ENCODE data around the gene TAB3. TPM values are rescaled to one million over a fixed set of nuclear protein-coding genes. Genes with fewer than 3 reads are reported as not detected.

TAB3 gene
- total and polyA plus RNA-seq, 4 experiments from 2014 or later, result 4.8 to 23.8 (median 13.9) TPM

- POLR2A ChIA-PET (ENCODE audit: partially characterized antibody), result no interaction called here
- Mint-ChIP-seq H3K4me1 (peaks cover 15 to 65% (median 43%) of the 10 kb centered on the region in 4 donors), H3K9me3 (peaks cover 0 to 2% (median 0%) of the 10 kb centered on the region in 8 donors), H3K27me3 (no peaks in the 10 kb centered on the region), H3K4me3 (peak overlapping the region in 6 of 8 donors; percentile 56 to 93 (median 84)), H3K36me3 (peaks cover 0 to 5% of the 10 kb centered on the region in 2 donors), H3K27ac (no peak overlapping the region)
- Histone ChIP-seq H3K36me3 (ENCODE audit: insufficient read depth, low read length) (no peaks in the 10 kb centered on the region), H3K27ac (ENCODE audit: low read depth, low read length) (no peak overlapping the region), H3K4me3 (ENCODE audit: low read length in 2 of 2) (peak overlapping the region in 1 of 2 donors; percentile 65), H3K9me3 (ENCODE audit: control insufficient read depth in 1 of 2, low read length in 2 of 2) (no peaks in the 10 kb centered on the region), H3K4me1 (ENCODE audit: insufficient read depth, low read length) (peaks cover 53% of the 10 kb centered on the region), H3K27me3 (ENCODE audit: insufficient read depth, low read length) (no peaks in the 10 kb centered on the region)
- no peak for DNase-seq
- intact Hi-C loops (cut with micrococcal nuclease), result loop anchor here (10.0 kb wide), 1 partner anchor 152 kb away; no protein-coding TSS in a partner anchor
- CTCF ChIA-PET (ENCODE audit: partially characterized antibody), result no interaction called here
These were observed 1.8 kb downstream of the TAB3 start for GRCh38 chrX:30887288-30887687.

- Mint-ChIP-seq H3K36me3 (peaks cover 0 to 5% of the 10 kb centered on the region in 2 donors), H3K4me1 (peaks cover 21 to 81% (median 52%) of the 10 kb centered on the region in 4 donors), H3K9me3 (peaks cover 0 to 2% (median 0%) of the 10 kb centered on the region in 8 donors), H3K27ac (no peak overlapping the region), H3K4me3 (peak overlapping the region in 1 of 8 donors; percentile 8), H3K27me3 (no peaks in the 10 kb centered on the region)
- intact Hi-C loops (cut with micrococcal nuclease), result loop anchor here (10.0 kb wide), 1 partner anchor 150 kb away; no protein-coding TSS in a partner anchor
- POLR2A ChIA-PET (ENCODE audit: partially characterized antibody), result no interaction called here
- Histone ChIP-seq H3K4me3 (ENCODE audit: low read length in 2 of 2) (no peak overlapping the region), H3K9me3 (ENCODE audit: control insufficient read depth in 1 of 2, low read length in 2 of 2) (no peaks in the 10 kb centered on the region), H3K36me3 (ENCODE audit: insufficient read depth, low read length) (no peaks in the 10 kb centered on the region), H3K4me1 (ENCODE audit: insufficient read depth, low read length) (peaks cover 53% of the 10 kb centered on the region), H3K27me3 (ENCODE audit: insufficient read depth, low read length) (no peaks in the 10 kb centered on the region), H3K27ac (ENCODE audit: low read depth, low read length) (no peak overlapping the region)
- no peak for DNase-seq
- CTCF ChIA-PET (ENCODE audit: partially characterized antibody), result no interaction called here
These were observed 3.9 kb downstream of the TAB3 start for GRCh38 chrX:30885136-30885535.

DNA sequence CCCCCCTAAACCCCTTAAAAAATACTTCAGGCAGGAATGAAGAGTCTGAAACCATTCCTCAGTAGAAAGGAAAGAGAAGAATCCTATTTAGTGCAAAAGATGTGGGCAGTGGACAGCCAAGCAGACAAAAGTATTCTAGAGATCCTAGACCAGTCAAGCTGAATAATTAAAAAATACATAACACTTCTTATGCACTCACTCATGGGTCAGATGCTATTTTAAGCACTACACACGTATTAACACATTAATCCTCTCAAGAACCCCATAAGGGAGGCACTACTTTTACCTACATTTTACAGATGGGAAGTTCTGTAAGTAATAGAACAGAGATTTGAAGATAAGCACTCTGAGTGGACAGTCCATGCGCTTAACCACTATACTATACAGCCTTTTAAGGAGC, 5.9 kb downstream of the TAB3 start:
- DNase-seq, result no peak
- H3K4me3 ChIP-seq (ENCODE audit: low read length in 2 of 2), result no peak overlapping the region
- intact Hi-C loops (cut with micrococcal nuclease), result loop anchor here (10.0 kb wide), 1 partner anchor 148 kb away; no protein-coding TSS in a partner anchor
- H3K4me1 Mint-ChIP-seq, result peaks cover 25 to 82% (median 54%) of the 10 kb centered on the region in 4 donors
- H3K27me3 ChIP-seq (ENCODE audit: insufficient read depth, low read length), result no peaks in the 10 kb centered on the region
- no peak overlapping the region for H3K4me3 Mint-ChIP-seq
- peak overlapping the region in 1 of 7 donors; percentile 61 for H3K27ac Mint-ChIP-seq
- peaks cover 0 to 1% of the 10 kb centered on the region in 2 donors for H3K36me3 Mint-ChIP-seq
- peaks cover 0 to 2% (median 0%) of the 10 kb centered on the region in 8 donors for H3K9me3 Mint-ChIP-seq
- no peak overlapping the region for H3K27ac ChIP-seq (ENCODE audit: low read depth, low read length)
- H3K9me3 ChIP-seq (ENCODE audit: control insufficient read depth in 1 of 2, low read length in 2 of 2), result no peaks in the 10 kb centered on the region
- H3K4me1 ChIP-seq (ENCODE audit: insufficient read depth, low read length), result peaks cover 47% of the 10 kb centered on the region
- ChIA-PET CTCF (ENCODE audit: partially characterized antibody) (no interaction called here), POLR2A (ENCODE audit: partially characterized antibody) (no interaction called here)
- no peaks in the 10 kb centered on the region for H3K27me3 Mint-ChIP-seq
- H3K36me3 ChIP-seq (ENCODE audit: insufficient read depth, low read length), result no peaks in the 10 kb centered on the region

GRCh38 chrX:30881797-30882196, 7.3 kb downstream of the TAB3 start:
- Histone ChIP-seq H3K4me1 (ENCODE audit: insufficient read depth, low read length) (peaks cover 34% of the 10 kb centered on the region), H3K27ac (ENCODE audit: low read depth, low read length) (no peak overlapping the region), H3K27me3 (ENCODE audit: insufficient read depth, low read length) (no peaks in the 10 kb centered on the region), H3K4me3 (ENCODE audit: low read length in 2 of 2) (no peak overlapping the region), H3K36me3 (ENCODE audit: insufficient read depth, low read length) (no peaks in the 10 kb centered on the region), H3K9me3 (ENCODE audit: control insufficient read depth in 1 of 2, low read length in 2 of 2) (no peaks in the 10 kb centered on the region)
- H3K27ac Mint-ChIP-seq, result no peak overlapping the region
- intact Hi-C loops (cut with micrococcal nuclease), result loop anchor here (10.0 kb wide), 1 partner anchor 147 kb away; no protein-coding TSS in a partner anchor
- H3K36me3 Mint-ChIP-seq, result peaks cover 0 to 1% of the 10 kb centered on the region in 2 donors
- peaks cover 0 to 2% (median 0%) of the 10 kb centered on the region in 8 donors for H3K9me3 Mint-ChIP-seq
- CTCF ChIA-PET (ENCODE audit: partially characterized antibody), result no interaction called here
- H3K27me3 Mint-ChIP-seq, result no peaks in the 10 kb centered on the region
- H3K4me3 Mint-ChIP-seq, result peak overlapping the region in 1 of 8 donors; percentile 11
- no peak for DNase-seq
- POLR2A ChIA-PET (ENCODE audit: partially characterized antibody), result no interaction called here
- H3K4me1 Mint-ChIP-seq, result peaks cover 20 to 74% (median 49%) of the 10 kb centered on the region in 4 donors

- ChIA-PET CTCF (ENCODE audit: partially characterized antibody) (no interaction called here), POLR2A (ENCODE audit: partially characterized antibody) (no interaction called here)
- no peaks in the 10 kb centered on the region for H3K36me3 ChIP-seq (ENCODE audit: insufficient read depth, low read length)
- peaks cover 30% of the 10 kb centered on the region for H3K4me1 ChIP-seq (ENCODE audit: insufficient read depth, low read length)
- Mint-ChIP-seq H3K27me3 (no peaks in the 10 kb centered on the region), H3K9me3 (peaks cover 0 to 2% (median 0%) of the 10 kb centered on the region in 8 donors), H3K27ac (no peak overlapping the region), H3K4me3 (no peak overlapping the region), H3K4me1 (peaks cover 20 to 74% (median 49%) of the 10 kb centered on the region in 4 donors), H3K36me3 (peaks cover 0 to 1% of the 10 kb centered on the region in 2 donors)
- H3K27me3 ChIP-seq (ENCODE audit: insufficient read depth, low read length), result no peaks in the 10 kb centered on the region
- no peak overlapping the region for H3K27ac ChIP-seq (ENCODE audit: low read depth, low read length)
- intact Hi-C loops (cut with micrococcal nuclease), result loop anchor here (10.0 kb wide), 1 partner anchor 147 kb away; no protein-coding TSS in a partner anchor
- no peak for DNase-seq
- no peak overlapping the region for H3K4me3 ChIP-seq (ENCODE audit: low read length in 2 of 2)
- H3K9me3 ChIP-seq (ENCODE audit: control insufficient read depth in 1 of 2, low read length in 2 of 2), result no peaks in the 10 kb centered on the region
These were observed 7.7 kb downstream of the TAB3 start for GRCh38 chrX:30881390-30881789.

DNA sequence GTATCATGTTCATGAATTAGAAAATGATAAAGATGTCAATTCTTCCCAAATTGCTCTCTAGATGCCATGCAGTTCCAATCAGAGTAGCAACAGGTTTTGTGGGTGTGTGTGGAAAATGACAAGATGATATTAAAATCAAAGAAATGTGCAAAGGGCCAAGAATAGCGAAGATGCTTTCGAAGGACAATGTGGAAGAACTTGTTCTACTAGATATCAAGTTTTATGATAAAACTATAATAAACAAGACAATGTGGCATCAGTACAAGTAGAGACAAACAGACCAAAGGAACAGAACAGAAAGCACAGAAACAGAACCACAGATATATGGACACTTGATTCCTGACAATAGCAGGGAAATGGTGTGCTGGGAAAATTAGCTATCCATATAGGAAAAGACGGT, 9.0 kb downstream of the TAB3 start:
- no peaks in the 10 kb centered on the region for H3K27me3 ChIP-seq (ENCODE audit: insufficient read depth, low read length)
- no peak overlapping the region for H3K27ac ChIP-seq (ENCODE audit: low read depth, low read length)
- Mint-ChIP-seq H3K27me3 (no peaks in the 10 kb centered on the region), H3K9me3 (no peaks in the 10 kb centered on the region), H3K4me3 (no peak overlapping the region), H3K27ac (no peak overlapping the region), H3K4me1 (peaks cover 17 to 63% (median 43%) of the 10 kb centered on the region in 4 donors), H3K36me3 (peaks cover 0 to 1% of the 10 kb centered on the region in 2 donors)
- no peak for DNase-seq
- no peak overlapping the region for H3K4me3 ChIP-seq (ENCODE audit: low read length in 2 of 2)
- intact Hi-C loops (cut with micrococcal nuclease), result loop anchor here (10.0 kb wide), 1 partner anchor 145 kb away; no protein-coding TSS in a partner anchor
- peaks cover 21% of the 10 kb centered on the region for H3K4me1 ChIP-seq (ENCODE audit: insufficient read depth, low read length)
- POLR2A ChIA-PET (ENCODE audit: partially characterized antibody), result no interaction called here
- no peaks in the 10 kb centered on the region for H3K36me3 ChIP-seq (ENCODE audit: insufficient read depth, low read length)
- no peaks in the 10 kb centered on the region for H3K9me3 ChIP-seq (ENCODE audit: control insufficient read depth in 1 of 2, low read length in 2 of 2)
- CTCF ChIA-PET (ENCODE audit: partially characterized antibody), result no interaction called here

DNA sequence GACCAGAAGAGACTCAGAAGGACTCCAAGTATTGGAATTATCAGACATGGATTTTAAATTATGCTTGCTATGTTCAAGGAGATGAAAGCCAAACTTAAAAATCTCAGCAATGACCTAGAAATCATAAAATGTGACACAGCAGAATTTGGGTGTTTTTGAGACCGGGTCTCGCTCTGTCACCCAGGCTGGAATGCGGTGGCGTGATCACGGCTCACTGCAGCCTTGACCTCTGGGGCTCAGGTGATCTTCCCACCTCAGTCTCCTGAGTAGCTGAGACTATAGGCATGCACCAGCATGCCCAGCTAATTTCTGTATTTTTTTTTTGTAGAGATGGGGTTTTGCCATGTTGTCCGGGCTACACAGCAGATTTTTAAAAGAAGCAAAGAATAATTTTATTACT, 12.7 kb downstream of the TAB3 start:
- DNase-seq, result no peak
- Mint-ChIP-seq H3K27me3 (no peaks in the 10 kb centered on the region), H3K4me1 (peaks cover 16 to 49% (median 32%) of the 10 kb centered on the region in 4 donors), H3K27ac (no peak overlapping the region), H3K36me3 (peaks cover 0 to 5% of the 10 kb centered on the region in 2 donors), H3K4me3 (peak overlapping the region in 1 of 8 donors; percentile 2), H3K9me3 (peaks cover 0 to 3% (median 0%) of the 10 kb centered on the region in 8 donors)
- Histone ChIP-seq H3K9me3 (ENCODE audit: control insufficient read depth in 1 of 2, low read length in 2 of 2) (no peaks in the 10 kb centered on the region), H3K27me3 (ENCODE audit: insufficient read depth, low read length) (no peaks in the 10 kb centered on the region), H3K36me3 (ENCODE audit: insufficient read depth, low read length) (no peaks in the 10 kb centered on the region), H3K27ac (ENCODE audit: low read depth, low read length) (no peak overlapping the region), H3K4me1 (ENCODE audit: insufficient read depth, low read length) (no peaks in the 10 kb centered on the region), H3K4me3 (ENCODE audit: low read length in 2 of 2) (no peak overlapping the region)
- ChIA-PET POLR2A (ENCODE audit: partially characterized antibody) (no interaction called here), CTCF (ENCODE audit: partially characterized antibody) (no interaction called here)
- intact Hi-C loops (cut with micrococcal nuclease), result no loop called here
